Fibroblast of pulmonary artery (primary cell): Measurements from ENCODE around the gene ACOX2.
A peak's percentile ranks its signal among the peaks of the same experiment; 100 is the strongest.

Experiments
- DNase-seq: peaks from one replicate; pipeline ENCODE4 v3.0.0-alpha.2; 2010; ENCODE audit warnings: low read depth
- H3K4me3 ChIP-seq: replicated peaks from 2 replicates; pipeline ENCODE4 v1.5.1; 2011; ENCODE audit warnings: low read depth, mild to moderate bottlenecking, control low read depth, low read length, moderate library complexity
- CTCF ChIP-seq: IDR thresholded peaks from 2 replicates; pipeline ENCODE4 v1.5.1; 2011; ENCODE audit warnings: mild to moderate bottlenecking, control low read depth, low read length, inconsistent platforms; ENCODE audit errors: missing control alignments

Gene ACOX2

GRCh38 chr3:58578873-58579272, 41.9 kb upstream of the ACOX2 start:
- TF ChIP-seq CTCF: no peak
- H3K4me3 ChIP-seq: no peak overlapping the region
- DNase-seq: no peak

- TF ChIP-seq CTCF: peak; percentile 40
- peak within 1 kb of the TSS; percentile 33 for H3K4me3 ChIP-seq
- peak; percentile 85 for DNase-seq
Observed at GRCh38 chr3:58577269-58577821, 40.4 kb upstream of the ACOX2 start, which contains the start of gene FAM107A. Gene FAM107A, minus strand, starts transcription at chr3:58577391. Its CDS starts 7,531 bp downstream, at chr3:58569860.

- peak overlapping the region; percentile 33 for H3K4me3 ChIP-seq
- TF ChIP-seq CTCF: no peak
- no peak for DNase-seq
Observed at GRCh38 chr3:58576716-58577115, 39.7 kb upstream of the ACOX2 start.

- no peak overlapping the region for H3K4me3 ChIP-seq
- peak; percentile 65 for DNase-seq
- TF ChIP-seq CTCF: no peak
Observed at GRCh38 chr3:58575971-58576652, 39.1 kb upstream of the ACOX2 start.

GRCh38 chr3:58574682-58575081, 37.7 kb upstream of the ACOX2 start:
- TF ChIP-seq CTCF: no peak
- no peak for DNase-seq
- H3K4me3 ChIP-seq: no peak overlapping the region

GRCh38 chr3:58574106-58574505, 37.1 kb upstream of the ACOX2 start:
- DNase-seq: no peak
- no peak for TF ChIP-seq CTCF
- H3K4me3 ChIP-seq: no peak overlapping the region

GRCh38 chr3:58573640-58574039, 36.6 kb upstream of the ACOX2 start:
- no peak overlapping the region for H3K4me3 ChIP-seq
- DNase-seq: peak; percentile 79
- no peak for TF ChIP-seq CTCF
